CD4-positive, alpha-beta T cell treated with Interleukin-1 beta for 1 hour (primary cell): ENCODE data around the gene LCMT1.
A peak's percentile ranks its signal among the peaks of the same experiment; 100 is the strongest.
"Not testable (repeated sequence)": the region's sequence is repeated elsewhere in the genome, so short reads cannot be mapped to it uniquely, and the experiment has no call there.

Experiments
- DNase-seq, 2 donors: peaks; one replicate each; pipeline ENCODE4 v3.0.0-alpha.2; 2020 to 2022

Gene LCMT1

DNA sequence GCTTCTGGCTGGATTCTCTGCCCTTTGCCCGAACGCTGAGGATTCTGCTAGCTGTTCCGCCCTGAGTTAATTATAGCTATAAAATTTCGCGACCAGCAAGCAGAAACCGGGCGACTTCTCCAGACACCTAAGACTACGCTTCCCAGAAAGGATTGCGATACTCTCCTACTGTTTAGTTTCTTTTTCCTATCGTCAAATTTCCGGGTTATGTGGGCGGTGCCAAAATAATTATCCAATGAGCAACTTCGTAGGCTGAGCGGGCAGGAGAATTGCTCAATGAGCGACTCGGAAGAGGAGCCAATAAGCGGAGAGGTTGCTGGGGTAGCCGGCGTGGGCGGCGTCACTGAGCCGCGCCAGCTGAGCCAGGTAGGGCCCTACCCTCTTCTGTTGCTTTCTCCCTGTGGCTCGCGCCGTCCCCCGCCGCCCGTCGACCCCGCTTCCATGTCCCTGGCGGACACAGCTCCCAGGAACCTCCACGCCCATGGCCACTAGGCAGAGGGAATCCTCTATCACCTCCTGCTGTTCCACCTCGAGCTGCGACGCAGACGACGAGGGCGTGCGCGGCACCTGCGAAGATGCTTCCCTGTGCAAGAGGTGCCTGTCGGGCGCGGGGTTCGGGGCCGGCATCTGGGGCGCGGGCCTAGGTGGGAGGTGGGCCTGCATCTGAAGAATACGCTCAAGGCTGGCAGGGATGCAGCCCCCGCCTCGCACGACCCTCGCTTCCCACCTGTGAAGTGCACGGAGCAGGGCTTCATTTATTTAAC lies at the start of gene LCMT1:
Gene LCMT1, plus strand, starts transcription at position 340 of the 764 bp plus-strand sequence. Its CDS starts 142 bp downstream, at position 482.
- DNase-seq = peak; percentile 95 to 97

DNA sequence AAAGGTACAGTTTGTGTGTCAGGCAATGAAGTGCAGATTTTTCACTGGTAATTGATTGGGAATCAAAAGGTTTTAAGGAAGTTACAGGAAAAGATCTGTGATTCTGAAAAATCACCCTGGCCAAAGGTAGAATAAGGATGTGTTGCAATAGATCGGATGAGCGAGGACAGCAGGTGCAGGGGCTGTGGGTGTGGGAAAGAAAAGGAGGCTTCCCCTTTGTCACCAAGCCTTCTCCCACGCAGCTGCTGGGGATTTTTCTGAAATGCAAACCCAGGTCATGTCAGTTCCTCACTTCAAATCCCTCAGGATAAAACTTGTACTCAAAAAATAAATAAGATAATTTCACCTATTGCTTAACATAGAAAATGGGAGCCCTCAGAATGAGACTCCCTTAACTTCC lies 48.4 kb upstream of the LCMT1 start:
- DNase-seq = no peak

DNA sequence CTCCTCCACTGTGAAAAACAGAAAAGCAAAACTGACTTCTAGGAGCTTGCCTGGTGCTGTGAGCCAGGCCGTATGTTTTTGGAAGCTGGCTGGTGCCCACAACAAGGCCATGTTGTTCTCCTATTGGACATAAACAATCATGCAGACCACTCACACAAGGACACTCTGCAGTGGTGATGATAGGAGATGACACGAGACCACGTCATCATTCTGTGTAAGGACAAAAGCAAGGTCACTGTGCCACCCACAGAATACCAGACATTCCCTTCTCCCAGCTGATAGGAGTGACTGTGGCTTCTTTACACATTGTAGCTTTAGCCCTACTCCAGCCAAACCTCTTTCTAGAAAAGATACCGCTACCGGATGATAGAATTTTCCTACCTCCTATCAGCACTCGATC lies 47.7 kb upstream of the LCMT1 start:
- DNase-seq = no peak

DNA sequence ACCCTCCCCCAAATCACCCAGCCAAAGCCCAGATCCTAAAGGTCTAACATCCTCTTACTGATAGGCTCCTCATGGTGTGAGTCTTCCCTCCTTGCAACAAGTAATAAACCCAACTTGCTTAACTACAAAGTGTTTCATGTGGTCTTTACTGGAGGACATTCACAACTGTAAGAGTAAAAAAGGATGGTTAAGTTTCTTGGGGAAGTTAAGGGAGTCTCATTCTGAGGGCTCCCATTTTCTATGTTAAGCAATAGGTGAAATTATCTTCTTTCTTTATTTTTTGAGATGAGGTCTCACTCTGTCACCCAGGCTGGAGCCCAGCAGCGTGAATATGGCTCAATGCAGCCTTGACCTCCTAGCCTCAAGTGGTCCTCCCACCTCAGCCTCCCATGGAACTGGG lies 47.3 kb upstream of the LCMT1 start:
- DNase-seq = not testable (repeated sequence)

DNA sequence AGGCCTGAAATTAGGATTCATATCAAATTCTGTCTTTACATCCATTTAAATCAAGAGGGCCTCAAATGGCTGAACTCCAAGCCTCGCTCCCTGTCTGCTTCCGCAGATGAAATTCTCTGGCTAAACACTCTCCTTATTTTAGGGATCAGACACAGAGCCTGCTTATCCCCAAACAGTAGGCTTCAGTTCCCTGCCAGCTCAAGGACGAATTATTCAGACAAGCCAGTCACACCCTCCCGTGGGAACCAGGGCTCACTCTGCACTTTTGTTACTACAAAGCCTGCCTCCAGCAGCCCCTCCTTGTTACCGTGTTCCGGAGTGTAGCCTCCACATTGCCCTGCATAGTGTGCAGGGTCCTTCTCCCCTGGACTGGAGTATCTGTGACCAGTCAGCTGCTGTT lies 46.6 kb upstream of the LCMT1 start:
- DNase-seq = no peak

DNA sequence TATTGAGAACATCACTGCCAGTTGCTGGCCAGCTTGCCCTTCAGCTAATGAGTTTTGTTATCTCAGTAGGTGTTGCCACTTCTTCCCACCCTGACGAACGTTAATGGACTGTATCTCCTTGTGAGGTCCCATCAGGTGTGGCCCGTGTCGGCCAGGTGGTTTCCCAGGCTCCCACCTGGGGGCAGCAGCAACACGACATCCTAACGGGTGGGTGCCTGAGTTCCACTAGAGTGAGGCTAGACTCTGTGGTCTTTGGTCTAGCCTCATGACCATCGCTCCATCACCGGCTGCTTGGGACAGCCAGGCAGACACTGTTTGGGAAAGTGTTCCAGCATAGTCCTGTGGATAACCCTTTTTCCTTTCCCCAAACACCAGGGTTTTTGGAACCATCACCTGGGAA lies 45.6 kb upstream of the LCMT1 start:
- DNase-seq = peak in 1 of 2 donors; percentile 31

DNA sequence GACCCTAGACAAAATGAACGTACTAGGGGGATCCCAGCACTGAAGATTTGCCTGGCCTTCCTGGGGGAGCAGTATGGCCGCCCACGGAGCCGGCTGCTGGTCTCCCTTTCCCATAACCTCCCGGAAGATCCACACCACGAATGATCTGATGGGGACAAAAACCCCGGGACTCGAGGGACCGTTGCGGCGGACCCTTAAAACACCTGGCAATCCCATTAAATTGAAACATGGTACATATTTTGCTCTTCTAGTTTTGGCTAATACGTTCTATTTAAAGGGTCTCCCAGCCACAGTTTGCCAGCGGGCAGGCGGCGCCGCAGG lies 45.2 kb upstream of the LCMT1 start:
- DNase-seq = no peak

DNA sequence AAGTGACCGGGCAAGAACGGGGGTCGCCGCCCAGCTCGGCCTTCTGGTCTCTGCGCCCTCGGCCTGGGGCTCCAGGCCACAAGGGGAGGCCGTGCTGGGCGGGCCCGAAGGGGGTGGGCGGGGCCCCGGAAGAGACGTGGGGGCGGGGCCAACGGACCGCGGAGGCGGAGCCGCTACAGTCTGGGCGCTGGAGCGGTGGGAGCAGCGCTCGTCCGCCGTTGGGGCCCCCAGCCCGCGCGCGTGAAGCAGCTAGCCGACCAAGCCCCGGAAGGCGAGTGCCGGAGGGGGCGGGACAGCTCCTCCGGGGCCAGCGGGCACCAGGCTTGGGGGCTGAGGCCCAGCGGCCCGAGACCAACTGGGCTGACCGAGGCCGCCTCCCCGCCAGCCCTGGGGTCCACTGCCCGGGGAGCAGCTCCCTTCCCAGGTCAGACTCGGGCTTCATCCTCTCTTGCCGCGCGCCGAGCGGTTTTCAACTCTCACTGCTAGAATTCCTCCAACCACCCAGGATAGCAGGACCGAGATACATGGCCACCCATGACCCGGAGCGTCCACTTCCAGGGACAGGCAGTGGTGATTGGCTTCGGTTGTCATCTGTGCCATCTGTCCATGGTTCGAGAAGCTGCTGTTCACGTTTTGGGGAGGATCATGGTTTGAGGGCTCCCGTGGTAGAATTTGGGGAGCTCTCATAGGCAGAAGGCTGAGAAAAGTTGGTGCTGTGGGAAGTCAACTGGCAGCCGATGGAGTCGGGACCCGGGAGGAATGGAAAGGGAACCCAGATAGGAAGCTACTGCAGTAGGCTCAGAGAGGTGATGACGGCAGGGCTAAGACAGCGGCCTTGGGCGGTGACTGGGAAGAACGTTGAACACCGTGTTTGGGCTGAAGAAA lies 44.6 kb upstream of the LCMT1 start:
- peak; percentile 86 to 90 for DNase-seq

DNA sequence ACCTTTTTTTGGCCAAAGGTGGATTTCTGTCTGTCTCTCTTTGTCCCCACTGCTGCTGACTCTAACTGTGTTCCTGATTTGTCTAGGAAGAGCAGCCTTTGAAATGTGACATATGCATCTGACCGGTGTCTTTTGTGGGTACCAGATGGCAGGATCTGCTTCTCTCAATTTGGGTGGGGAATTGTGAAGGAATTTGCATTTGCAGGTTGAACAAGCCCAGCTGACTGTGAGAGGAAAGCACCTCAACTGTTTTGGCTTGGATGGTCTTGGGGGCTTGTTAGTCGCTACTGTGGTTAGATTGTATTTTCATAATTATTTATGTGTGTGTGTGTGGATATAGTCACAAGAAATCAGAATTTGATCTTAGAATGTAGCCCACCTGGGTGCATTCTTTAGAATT lies 37.7 kb upstream of the LCMT1 start:
- no peak for DNase-seq

DNA sequence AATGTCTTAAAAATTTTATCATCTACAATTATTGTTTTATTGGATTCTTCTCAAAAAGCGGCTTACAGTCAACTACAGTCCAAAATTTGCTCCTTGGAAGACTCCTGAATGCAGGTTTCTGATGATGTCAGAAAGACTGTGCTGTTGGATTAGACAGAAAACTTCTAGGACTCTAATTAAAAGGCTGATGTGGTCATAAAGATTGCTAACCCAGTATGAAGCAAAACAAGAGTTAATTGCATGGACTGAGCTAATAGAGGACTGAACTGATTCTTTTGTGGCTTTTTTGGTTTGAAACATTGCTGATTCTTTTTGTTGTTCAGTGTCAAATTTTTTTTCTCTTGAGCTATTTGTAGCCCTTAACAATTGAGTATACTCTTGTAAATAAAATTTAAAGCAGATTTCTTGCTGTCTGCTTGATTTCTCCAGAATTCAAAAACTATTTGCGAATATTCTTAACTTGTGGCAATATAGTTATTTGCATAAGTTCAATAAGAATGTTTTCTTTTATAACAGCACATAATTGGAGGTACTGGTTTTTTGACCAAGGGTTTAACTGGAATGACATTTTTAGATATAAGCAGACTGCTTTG lies 33.1 kb upstream of the LCMT1 start:
- no peak for DNase-seq

DNA sequence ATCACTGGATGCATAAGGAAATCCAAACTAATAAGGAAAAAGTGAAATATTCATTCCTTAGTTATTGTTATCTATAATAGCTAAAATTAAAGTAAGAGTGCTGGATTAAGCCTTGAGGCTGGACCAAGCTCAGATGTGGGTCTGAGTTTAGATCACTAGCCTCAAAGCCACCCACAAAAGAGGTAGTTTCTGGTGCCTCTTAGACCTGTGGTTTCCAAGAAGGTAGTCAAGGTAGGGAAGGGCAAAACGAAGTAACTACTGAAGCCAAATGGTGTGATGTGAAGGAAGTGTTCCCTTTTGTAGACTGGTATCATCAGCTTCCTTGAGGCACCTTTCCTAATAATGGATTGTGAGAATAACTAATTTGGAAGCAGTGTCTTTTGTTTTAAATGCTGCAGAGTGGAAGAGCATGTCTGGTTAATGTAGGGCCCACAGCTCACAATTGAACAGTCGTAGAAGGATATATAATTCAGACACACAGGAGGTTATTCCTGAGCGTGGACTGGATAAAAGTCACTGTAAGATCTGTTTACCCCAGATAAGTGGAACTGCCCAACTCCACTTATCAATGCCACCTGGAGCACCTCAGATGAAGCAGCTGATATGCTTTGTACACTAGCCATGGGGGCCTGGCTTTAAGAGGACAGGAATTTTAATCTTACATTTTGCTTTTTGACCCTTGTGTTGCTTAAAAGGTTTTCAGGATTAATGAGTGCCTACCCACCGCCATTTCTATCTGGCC lies 31.7 kb upstream of the LCMT1 start:
- no peak for DNase-seq

DNA sequence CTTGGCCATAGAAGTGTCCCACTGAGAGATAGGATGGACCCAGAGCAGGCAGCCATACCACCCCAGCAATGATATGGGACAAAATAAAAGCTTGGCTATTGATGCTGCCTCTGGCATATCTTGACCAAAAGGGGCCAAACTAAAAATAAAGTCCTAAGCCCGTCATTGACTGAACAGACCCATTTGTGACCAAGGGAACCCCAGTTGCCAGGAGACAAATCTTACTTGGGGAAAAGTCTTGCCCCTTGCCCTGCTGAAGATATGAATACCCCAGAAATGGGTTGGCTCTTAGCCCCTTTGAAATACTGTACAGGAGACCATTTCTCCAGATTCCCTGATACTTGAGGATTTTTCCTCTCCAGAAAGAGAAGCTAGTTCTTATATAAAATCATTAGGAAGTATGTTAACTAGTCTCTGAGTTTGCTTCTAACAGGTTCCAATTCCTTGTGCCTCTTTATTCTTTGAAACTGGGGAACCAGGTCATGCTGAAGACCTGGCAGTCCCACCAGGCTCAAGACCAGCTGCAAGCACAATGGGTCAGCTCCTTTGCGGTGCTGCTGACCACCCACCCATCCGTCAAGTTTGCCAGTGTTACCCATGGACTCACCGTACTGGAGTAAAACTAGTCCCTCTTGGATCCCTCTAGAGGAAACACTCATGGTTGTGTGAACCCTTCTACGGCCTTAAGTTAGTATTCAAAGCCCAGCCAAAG lies 31.0 kb upstream of the LCMT1 start:
- DNase-seq = no peak

DNA sequence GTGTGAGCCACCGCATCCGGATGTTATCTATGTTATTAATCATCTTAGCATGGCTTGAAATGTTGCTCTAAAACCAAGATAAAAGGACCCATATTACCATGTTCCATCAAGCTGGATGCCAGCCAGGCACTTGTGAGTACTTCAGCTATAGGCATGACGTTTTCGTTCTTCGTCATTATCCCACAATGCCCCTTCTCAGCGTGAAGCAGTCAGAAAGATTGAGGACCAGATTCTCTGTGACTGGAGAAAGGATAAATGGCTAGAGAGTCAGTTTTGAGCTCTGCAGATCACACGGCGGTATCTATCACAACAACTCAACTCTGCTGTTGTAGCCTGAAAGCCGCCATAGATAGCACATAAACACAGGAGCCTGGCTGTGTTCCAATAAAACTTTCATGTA lies 29.8 kb upstream of the LCMT1 start:
- no peak for DNase-seq

DNA sequence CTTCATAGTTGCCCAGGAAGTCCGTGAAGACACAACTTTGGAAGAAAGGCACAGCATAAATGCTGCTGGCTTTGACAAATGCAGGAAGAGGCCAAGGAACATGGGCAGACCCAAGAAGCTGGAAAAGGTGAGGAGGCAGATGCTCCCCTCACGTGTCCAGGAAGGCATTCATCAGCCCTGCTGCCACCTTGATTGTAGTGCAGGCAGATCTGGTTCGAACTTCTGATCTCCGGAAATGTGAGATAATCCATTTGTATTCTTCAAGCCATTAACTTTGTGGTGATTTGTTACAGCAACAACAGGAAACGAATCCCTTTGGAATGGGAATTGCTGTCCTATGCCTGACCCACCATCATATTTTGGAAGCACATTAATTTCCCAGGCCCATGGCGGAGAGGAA lies 28.5 kb upstream of the LCMT1 start:
- DNase-seq = no peak

DNA sequence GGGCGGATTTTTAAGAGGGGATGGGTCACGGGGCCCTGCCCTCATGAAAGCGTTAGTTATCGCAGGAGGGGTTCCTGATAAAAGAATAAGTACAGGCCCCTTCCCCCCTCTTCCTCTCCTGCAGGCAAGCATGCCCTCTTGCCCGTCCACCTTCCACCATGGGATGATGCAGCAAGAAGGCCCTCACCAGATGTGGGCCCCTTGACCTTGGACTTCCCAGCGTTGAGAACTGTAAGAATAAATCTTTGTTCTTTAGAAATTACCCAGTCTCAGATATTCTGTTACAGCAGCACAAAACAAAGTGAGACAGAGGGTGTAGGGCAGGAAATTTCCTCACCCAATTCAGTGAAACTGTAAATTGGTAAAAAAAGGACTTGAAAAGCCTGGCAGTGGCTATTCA lies 27.8 kb upstream of the LCMT1 start:
- DNase-seq = no peak

DNA sequence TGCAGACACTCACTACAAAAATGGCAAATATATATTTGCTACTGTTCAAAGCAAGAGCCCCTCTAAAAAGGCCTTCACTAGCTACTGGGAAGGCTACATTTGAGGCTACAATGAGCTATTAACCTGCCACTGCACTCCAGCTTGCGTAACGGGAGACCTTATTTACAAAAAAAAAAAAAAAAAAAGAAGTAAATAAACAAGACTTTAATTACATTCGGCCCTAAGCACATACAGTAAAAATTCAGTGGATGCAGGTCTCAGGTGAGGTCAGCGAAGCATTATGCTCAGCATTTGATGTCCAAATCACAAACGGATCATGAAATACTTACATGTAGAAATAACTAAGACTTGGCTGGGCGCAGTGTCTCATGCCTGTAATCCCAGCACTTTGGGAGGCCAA lies 26.7 kb upstream of the LCMT1 start:
- DNase-seq = no peak

DNA sequence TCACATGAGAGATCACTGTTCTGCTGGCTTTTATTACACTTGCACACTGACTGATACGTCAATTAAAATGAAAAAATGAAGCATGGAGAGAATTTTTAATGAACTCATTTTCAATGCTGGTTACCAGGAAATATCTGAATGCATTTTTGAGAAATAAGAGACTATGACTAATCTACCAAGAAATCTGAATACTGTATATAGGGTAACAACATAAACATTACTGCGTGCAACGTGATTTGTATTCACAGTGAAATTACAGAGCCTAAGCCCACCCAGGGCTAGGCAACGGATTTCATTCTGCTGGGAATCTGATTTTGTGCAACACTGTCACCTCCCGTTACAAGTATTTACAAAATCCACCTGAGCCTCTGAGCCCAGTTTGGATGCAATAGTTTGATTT lies 23.8 kb upstream of the LCMT1 start:
- DNase-seq = no peak

DNA sequence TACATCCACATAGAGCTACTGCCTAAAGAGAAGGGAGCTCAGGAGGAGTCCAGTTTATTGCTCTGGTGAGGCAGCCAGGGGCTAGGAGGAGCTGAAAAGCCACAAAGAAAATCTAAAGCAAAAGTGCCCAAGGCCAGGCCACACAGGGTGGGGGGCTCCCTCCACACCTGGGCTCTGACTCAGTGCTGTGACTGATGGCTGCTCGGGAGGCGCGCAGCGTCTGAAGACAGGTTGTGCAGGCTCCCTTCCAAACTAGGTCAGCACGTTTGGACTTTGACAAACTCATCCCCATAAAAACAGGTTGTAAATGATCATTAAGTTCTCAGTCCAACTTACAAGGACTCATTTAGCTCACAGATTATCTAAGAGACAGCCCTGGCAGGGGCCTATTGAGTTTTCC lies 22.2 kb upstream of the LCMT1 start:
- no peak for DNase-seq

DNA sequence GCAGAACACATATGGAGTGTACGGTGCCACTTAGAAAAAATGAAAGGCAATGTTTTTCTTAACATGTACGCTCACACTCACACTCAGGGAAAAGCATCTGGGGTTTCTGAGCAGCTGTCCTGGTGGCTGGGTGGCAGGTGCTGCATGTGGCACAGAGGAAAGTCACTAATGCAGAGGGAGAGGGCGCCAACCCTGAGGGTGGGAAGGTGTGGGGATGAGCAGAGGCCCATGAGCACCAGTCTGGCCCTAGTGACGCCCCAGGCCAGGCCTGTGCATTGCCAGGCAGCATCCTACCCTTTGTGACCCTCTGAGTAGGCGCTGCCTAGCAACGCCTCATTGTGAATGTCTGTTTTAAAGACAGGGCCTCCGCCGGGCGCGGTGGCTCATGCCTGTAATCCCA lies 19.1 kb upstream of the LCMT1 start:
- DNase-seq = no peak

DNA sequence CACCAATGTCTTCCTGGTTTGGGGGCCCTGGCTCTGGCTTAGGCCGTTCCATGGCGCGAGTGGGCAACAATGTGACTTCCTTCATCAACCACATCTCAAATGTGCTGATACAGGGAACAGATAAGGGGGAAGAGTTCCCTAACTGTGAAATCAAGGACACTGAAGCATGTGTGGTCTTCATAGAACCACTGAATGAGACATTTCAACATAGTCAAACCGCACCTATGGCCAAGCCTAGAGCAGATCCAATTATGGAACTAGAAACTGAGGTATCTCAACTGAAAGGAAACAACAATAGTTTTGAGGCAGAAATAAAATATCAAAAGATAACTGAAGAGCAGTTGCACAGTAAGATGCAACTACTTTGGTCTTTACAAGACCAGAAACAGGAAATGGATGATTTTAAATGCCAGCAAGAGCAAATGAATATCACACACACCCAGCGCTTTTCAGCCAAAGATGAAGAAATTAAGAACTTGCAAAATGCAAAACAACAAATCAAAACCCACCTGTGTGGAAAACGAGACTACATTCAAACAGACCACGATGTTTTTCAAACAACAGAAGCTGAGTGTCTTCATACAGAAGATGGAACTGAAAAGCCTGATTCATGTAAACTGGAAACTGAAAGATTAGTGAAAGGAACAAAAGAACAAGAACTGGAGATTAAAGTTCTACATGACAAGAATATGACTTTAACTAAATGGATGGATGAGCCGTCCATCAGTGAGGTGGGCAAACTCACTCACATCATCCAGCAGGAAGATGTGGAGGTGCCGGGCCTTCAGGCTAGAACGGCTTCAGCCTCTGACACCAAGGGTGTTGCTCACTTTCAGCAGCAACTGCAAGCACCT lies 18.1 kb upstream of the LCMT1 start:
- DNase-seq = no peak

DNA sequence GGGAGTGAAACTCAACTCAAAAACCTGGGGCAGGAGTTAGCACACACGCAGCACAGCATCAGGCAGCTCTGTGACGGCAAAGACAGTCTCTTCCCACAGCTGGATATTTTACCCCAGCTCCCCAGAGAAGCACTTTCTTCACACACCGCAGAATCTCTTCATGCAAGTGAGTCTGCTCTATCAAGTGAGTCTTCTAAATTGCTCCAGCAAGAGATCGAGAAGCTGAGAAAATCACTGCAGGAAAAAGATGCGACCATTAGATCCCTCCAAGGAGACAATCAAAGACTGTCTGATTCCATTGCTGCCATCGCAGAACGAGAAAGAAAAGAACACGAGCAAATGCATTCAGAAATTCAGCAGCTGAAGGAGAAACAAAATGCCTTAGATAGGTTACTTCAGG lies 16.9 kb upstream of the LCMT1 start:
- no peak for DNase-seq

DNA sequence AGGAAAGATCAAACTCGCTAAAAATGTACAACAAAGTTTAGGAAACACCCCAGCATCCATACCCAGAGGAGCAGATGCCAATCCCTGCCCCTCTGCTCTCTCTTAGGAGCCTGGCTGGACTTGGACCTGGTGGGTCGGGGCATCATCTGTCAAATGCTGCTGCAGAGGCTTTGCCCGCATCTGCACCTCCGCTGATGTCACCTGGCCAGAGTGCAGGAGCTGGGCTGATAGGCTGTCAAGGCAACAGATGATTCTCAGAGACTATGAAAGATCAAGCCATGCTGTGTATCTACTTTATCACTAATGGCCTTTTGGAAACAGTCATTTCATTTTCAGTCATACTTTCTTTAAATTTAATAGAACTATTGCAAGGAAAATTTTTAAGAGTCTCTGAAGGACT lies 15.9 kb upstream of the LCMT1 start:
- no peak for DNase-seq
